Activated CD8-positive, alpha-beta memory T cell treated with anti-CD3 and anti-CD28 coated beads, Interleukin-2, amount 50 U/mL, for 24 hours (primary cell): ENCODE data around the gene ALOX15B.

Source experiments
- DNase-seq: peaks from one replicate; pipeline ENCODE4 v3.0.0-alpha.2; 2020; ENCODE audit errors: extremely low read depth

The ALOX15B gene

GRCh38 chr17:8080208-8080798 lies 41.4 kb downstream of the ALOX15B start:
- DNase-seq = no peak

GRCh38 chr17:8080799-8081219 lies 42.0 kb downstream of the ALOX15B start:
- no peak for DNase-seq

GRCh38 chr17:8081876-8082275 lies 43.0 kb downstream of the ALOX15B start:
- no peak for DNase-seq

DNA sequence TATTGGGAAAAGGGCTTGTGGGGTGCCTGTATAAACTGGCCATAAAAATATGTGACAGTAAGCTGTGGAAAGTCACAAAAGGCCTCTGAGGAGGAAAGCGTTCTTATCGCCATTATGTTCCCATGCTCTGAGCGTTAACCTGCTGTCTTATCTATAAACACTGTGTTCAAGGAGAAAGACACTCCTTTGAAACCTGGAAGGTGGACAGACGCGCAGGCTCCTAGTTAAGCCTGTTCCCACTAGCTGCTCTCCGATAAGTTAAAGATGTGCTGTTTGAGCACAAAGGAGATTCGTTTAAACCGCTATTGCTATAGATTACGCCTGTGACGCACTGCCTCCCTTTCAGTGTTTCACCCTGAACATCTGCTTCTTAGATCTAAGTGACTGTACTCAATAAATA lies 43.4 kb downstream of the ALOX15B start:
- no peak for DNase-seq

GRCh38 chr17:8084250-8084649 lies 45.4 kb downstream of the ALOX15B start:
- no peak for DNase-seq

GRCh38 chr17:8087075-8087951 lies 48.5 kb downstream of the ALOX15B start, which contains the start of gene ALOX12B:
ALOX12B (minus strand) TSS chr17:8087716; CDS start chr17:8087442, 274 bp downstream.
- no peak for DNase-seq

DNA sequence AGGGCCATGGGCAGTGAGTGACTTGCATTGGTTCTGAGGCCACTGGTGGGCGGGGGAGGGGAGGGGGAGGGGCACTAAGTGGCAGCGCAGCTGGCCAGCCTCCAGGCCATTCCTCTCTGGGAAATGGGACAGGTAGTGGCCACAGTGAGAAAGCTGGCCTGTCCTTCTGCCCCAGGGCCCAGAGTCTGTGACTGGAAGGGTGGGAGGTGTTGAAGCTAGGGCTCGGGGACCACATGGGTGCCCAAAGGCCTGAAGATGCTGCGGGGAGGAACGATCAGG lies 49.0 kb downstream of the ALOX15B start:
- no peak for DNase-seq

GRCh38 chr17:8089728-8090127 lies 50.9 kb downstream of the ALOX15B start:
- DNase-seq = no peak

DNA sequence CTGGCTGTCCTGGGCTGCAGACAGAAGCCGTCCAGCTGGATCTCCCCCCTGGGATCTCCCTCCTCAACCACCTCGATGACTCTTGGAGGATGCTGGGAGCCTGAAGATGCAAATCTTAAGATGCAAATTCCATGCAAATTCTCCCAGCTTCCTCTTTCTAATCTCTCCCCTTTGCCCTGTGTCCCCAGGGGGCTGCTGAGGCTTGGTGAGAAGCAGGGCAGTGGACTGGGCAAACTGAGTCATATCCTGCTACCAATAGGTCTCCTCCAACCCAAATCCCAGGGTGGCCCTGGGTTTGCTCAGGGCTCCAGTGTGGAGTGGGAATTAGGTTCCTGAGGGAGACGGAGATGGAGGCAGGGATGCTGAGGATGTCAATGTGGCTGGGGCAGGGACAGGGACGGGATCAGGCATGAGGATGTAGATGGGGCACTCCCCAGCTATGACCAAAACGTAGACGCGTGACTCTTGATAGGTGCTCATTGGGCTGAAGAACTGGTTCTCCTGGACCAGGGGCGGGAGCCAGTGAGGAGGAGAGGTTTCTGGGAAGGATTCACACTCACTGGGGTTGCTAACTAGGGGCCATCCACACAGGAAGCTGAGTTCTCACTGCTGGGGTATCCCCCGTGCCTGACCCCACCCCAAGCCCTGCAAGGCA lies 52.3 kb downstream of the ALOX15B start:
- no peak for DNase-seq

GRCh38 chr17:8095361-8095760 lies 56.5 kb downstream of the ALOX15B start:
- DNase-seq = no peak

- DNase-seq = no peak
Measured at GRCh38 chr17:8096541-8096940, 57.7 kb downstream of the ALOX15B start.
